ENCODE measurements around the gene TMLHE. TPM values are rescaled to one million over a fixed set of nuclear protein-coding genes. Genes with fewer than 3 reads are reported as not detected.
"Not testable (repeated sequence)": the region's sequence is repeated elsewhere in the genome, so short reads cannot be mapped to it uniquely, and the experiment has no call there.

Gene TMLHE
- 8.8 TPM for total RNA-seq

DNA sequence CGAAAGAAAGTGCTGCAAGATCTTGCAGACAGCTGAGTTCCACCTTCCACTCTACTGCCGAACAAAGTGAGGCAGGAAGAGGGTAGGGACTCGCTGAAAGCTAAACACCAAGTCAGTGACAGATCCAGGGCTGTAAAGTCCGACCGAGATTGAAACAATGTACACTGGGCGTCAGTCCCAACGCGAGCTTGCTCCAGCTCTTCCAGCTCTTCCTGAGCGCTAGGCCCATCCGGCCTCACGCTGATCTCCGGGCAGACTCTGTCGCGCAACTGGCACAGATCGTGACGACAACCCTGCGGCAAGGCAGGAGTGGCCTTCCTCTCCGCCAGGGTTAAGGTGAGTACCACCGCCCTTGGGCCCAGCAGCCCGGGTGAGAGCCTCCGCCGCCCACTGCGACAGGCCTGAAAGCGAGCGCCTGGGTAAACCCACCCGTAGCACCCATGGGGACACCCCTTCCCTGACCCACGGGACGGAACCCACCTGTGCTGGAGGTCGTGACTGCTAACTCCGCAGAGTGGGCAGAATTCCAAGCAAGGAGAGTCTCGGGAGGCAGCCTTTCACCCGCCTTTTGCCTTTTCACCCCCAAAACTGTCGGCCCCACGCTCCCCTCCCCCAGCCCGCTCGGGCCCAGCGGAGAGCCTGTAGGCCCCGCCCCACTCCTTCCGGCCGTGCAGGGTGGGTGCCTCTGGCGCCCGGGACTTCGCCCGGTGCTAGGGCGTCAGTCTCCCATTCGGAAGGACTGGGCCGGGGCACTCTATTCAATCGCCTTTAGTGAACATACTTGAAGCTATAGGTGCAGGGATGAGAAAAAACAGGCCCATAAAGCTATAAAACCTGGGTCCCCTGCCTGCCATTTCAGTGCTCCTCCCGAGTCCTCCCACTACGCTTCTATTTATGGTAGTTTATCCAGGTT is at the start of gene TMLHE, which contains the start of gene SPRY3:
TMLHE (minus strand) TSS at position 641 of the 913 bp plus-strand sequence. CDS start 67,676 bp downstream, outside the sequence.
SPRY3 (plus strand) TSS at position 275 of the 913 bp plus-strand sequence.
- Histone ChIP-seq H3K27ac (peak within 1 kb of the TSS; percentile 86 to 88), H3K9me3 (no peaks in the 10 kb centered on the region), H3K4me3 (peak within 1 kb of the TSS; percentile 66 to 75), H3K4me1 (no peaks in the 10 kb centered on the region), H3K36me3 (no peaks in the 10 kb centered on the region), H3K27me3 (no peaks in the 10 kb centered on the region)
- peak; percentile 9 to 75 for DNase-seq (ENCODE audit: low spot score in 2 of 2)
- intact Hi-C loops (cut with DNase I), result loop anchor here (2.0 to 10.0 kb wide), 3 partner anchors 122 to 212 kb away; no protein-coding TSS in a partner anchor
- TF ChIP-seq, protein P1, sequence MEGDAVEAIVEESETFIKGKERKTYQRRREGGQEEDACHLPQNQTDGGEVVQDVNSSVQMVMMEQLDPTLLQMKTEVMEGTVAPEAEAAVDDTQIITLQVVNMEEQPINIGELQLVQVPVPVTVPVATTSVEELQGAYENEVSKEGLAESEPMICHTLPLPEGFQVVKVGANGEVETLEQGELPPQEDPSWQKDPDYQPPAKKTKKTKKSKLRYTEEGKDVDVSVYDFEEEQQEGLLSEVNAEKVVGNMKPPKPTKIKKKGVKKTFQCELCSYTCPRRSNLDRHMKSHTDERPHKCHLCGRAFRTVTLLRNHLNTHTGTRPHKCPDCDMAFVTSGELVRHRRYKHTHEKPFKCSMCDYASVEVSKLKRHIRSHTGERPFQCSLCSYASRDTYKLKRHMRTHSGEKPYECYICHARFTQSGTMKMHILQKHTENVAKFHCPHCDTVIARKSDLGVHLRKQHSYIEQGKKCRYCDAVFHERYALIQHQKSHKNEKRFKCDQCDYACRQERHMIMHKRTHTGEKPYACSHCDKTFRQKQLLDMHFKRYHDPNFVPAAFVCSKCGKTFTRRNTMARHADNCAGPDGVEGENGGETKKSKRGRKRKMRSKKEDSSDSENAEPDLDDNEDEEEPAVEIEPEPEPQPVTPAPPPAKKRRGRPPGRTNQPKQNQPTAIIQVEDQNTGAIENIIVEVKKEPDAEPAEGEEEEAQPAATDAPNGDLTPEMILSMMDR (IDR thresholded peaks at IDR 0.05), result no peak

- H3K4me3 ChIP-seq, result no peak overlapping the region
Observed at GRCh38 chrX:155662282-155662681, 49.5 kb upstream of the TMLHE start.

GRCh38 chrX:155645180-155645579 is 32.4 kb upstream of the TMLHE start:
- no peak for DNase-seq (ENCODE audit: low spot score in 2 of 2)
- H3K4me3 ChIP-seq, result no peak overlapping the region
- no peaks in the 10 kb centered on the region for H3K4me1 ChIP-seq
- H3K27ac ChIP-seq, result no peak overlapping the region
- intact Hi-C loops (cut with DNase I), result no loop called here
- H3K36me3 ChIP-seq, result no peaks in the 10 kb centered on the region
- no peaks in the 10 kb centered on the region for H3K27me3 ChIP-seq
- TF ChIP-seq, protein P1 (IDR thresholded peaks at IDR 0.05), result no peak
- no peaks in the 10 kb centered on the region for H3K9me3 ChIP-seq

More at GRCh38 chrX:155662282-155662681, 49.5 kb upstream of the TMLHE start:
- H3K4me1 ChIP-seq, result no peaks in the 10 kb centered on the region
- H3K27ac ChIP-seq, result no peak overlapping the region
- no peaks in the 10 kb centered on the region for H3K36me3 ChIP-seq
- peaks cover 0 to 11% of the 10 kb centered on the region in 2 donors for H3K9me3 ChIP-seq
- intact Hi-C loops (cut with DNase I), result no loop called here
- no peaks in the 10 kb centered on the region for H3K27me3 ChIP-seq
- DNase-seq (ENCODE audit: low spot score in 2 of 2), result no peak
- TF ChIP-seq, protein P1 (IDR thresholded peaks at IDR 0.05), result no peak

DNA sequence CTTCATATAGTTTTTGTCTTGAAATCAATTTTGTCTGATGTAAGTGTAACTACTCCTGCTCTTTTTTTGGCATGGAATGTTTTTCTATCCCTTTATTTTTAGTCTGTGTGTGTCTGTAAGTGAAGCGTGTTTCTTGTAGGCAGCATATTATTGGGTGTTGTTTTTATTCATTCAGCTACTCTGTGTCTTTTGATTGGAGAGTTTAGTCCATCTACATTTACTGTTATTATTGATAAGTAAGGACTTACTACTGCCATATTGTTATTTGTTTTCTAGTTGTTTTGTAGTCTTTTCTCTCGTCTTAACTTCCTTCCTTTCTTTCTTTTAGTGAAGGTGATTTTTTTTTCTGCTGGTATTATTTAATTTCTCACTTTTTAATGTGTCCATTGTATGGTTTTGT is 30.5 kb upstream of the TMLHE start:
- TF ChIP-seq, protein P1 (IDR thresholded peaks at IDR 0.05), result no peak
- no peaks in the 10 kb centered on the region for H3K9me3 ChIP-seq
- H3K4me3 ChIP-seq, result no peak overlapping the region
- no peak for DNase-seq (ENCODE audit: low spot score in 2 of 2)
- H3K27me3 ChIP-seq, result no peaks in the 10 kb centered on the region
- intact Hi-C loops (cut with DNase I), result no loop called here
- no peak overlapping the region for H3K27ac ChIP-seq
- H3K36me3 ChIP-seq, result no peaks in the 10 kb centered on the region
- H3K4me1 ChIP-seq, result no peaks in the 10 kb centered on the region

DNA sequence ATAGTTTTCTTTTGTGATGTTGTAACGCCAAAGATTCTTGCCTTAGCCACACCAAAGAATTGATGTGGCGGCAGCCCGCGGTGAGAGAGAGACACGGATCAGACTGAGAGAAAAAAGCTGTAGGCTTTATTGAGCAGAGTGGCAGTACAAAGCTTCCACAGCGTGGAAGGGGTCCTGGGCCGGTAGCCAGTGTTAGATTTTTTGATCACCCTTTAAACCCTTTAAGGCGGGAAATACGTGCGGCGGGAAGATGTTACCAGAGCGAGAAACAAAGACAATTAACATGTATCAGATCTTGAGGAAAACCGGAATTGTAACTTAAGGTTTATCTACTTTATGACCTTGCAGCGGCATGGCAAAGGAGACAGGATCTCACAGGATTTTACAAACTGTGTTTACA is 28.6 kb upstream of the TMLHE start:
- H3K36me3 ChIP-seq; H3K4me1 ChIP-seq; intact Hi-C loops (cut with DNase I); H3K9me3 ChIP-seq; DNase-seq (ENCODE audit: low spot score in 2 of 2); H3K27me3 ChIP-seq; H3K27ac ChIP-seq: not testable (repeated sequence)
- H3K4me3 ChIP-seq, result peak overlapping the region; percentile 54 to 56

DNA sequence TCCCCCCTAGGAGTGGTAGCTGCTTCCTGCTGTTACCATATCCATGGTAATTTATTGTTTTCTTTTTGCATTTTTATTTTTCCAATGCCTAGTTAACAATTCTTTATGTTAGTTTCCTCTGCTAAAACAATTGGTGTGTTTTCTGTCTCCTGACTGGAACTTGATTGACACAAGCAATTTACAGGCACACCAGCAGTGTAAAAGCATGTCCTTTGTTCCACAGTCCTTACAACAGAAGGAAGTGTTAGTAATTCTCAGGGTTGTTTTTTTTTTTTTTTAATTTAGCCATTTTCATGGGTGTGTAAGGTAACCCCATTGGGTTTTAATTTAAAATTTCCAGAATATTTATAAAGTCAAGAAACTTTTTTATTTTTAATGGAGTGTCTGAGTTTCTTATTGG is 25.0 kb upstream of the TMLHE start:
- Histone ChIP-seq H3K9me3 (no peaks in the 10 kb centered on the region), H3K4me1 (no peaks in the 10 kb centered on the region), H3K36me3 (no peaks in the 10 kb centered on the region), H3K27ac (no peak overlapping the region), H3K27me3 (no peaks in the 10 kb centered on the region), H3K4me3 (no peak overlapping the region)
- intact Hi-C loops (cut with DNase I), result no loop called here
- TF ChIP-seq, protein P1 (IDR thresholded peaks at IDR 0.05), result no peak
- no peak for DNase-seq (ENCODE audit: low spot score in 2 of 2)

GRCh38 chrX:155635019-155635418 is 22.3 kb upstream of the TMLHE start:
- H3K4me3 ChIP-seq; H3K4me1 ChIP-seq; H3K27me3 ChIP-seq; intact Hi-C loops (cut with DNase I); H3K36me3 ChIP-seq; DNase-seq (ENCODE audit: low spot score in 2 of 2); H3K9me3 ChIP-seq; H3K27ac ChIP-seq: not testable (repeated sequence)
